Esophagus squamous epithelium (tissue), 5 donors: ENCODE results near the gene ABHD5. TPM values are rescaled to one million over a fixed set of nuclear protein-coding genes. Genes with fewer than 3 reads are reported as not detected.

ENCODE experiments used
- DNase-seq: peaks from one replicate; lab custom pipeline; 2025; lab: John Stamatoyannopoulos, UW
- H3K27ac ChIP-seq, 4 donors: fragments of 200-600 bp; sonication (generic); one replicate each; pipeline ENCODE4 v1.5.1; 2016 to 2019; ENCODE audit warnings: mild to moderate bottlenecking in 1 of 4
- H3K27me3 ChIP-seq, 4 donors: fragments of 200-600 bp; sonication (generic); 1 replicate in 3 of 4; 2 replicates in 1 of 4; pipeline versions ENCODE4 v1.5.1 to v1.6.0; 2017 to 2021; ENCODE audit warnings: antibody characterized with exemption in 1 of 4
- H3K36me3 ChIP-seq, 3 donors: fragments of 200-600 bp; sonication (generic); one replicate each; pipeline ENCODE4 v1.5.1; 2016 to 2019
- H3K4me1 ChIP-seq, 3 donors: fragments of 200-600 bp; sonication (generic); one replicate each; pipeline ENCODE4 v1.5.1; 2017 to 2019
- H3K4me3 ChIP-seq, 4 donors: fragments of 200-600 bp; sonication (generic); 1 replicate in 3 of 4; 2 replicates in 1 of 4; pipeline ENCODE4 v1.5.1; 2016 to 2019; ENCODE audit warnings: mild to moderate bottlenecking in 2 of 4, moderate library complexity in 1 of 4
- H3K9me3 ChIP-seq, 3 donors: fragments of 200-600 bp; sonication (generic); one replicate each; pipeline ENCODE4 v1.5.1; 2016 to 2019
- CTCF ChIP-seq, 6 experiments: fragments of 450-650 bp in 4 of 6; fragments of 200-600 bp in 2 of 6; sonication (generic) in 2 of 6; IDR thresholded peaks; one replicate each; pipeline ENCODE4 v1.5.1; 2016 to 2019; ENCODE audit warnings: antibody characterized with exemption in 6 of 6, mild to moderate bottlenecking in 4 of 6, moderate library complexity in 4 of 6
- POLR2A ChIP-seq, 4 donors: fragments of 450-650 bp; IDR thresholded peaks; one replicate each; pipeline ENCODE4 v1.6.1; 2017; ENCODE audit warnings: antibody characterized with exemption in 4 of 4, mild to moderate bottlenecking in 4 of 4, moderate library complexity in 3 of 4
- WGBS, 2 donors: methylation state at CpG; one replicate each; pipeline ENCODE4 v1.1.5; 2018; 5-methylcytosine and 5-hydroxymethylcytosine counted together
- intact Hi-C: fragments of 100-400 bp; cut with DNase I; formaldehyde crosslinking; loops from one replicate; pipeline ENCODE4 v1.15.0; 2022
- total RNA-seq, 4 donors: library from RNA; depleted of rRNA; stranded (reverse); fragments of >200 nt; gene quantifications; one replicate each; pipeline ENCODE4 v1.1.0, GENCODE V29; 2016
- donor health status: DM: yes; HTN: yes; CAD: no.

Gene ABHD5
- total RNA-seq, 4 donors from 2014 or later = 28.3 to 38.1 (median 36.0) TPM

GRCh38 chr3:43696441-43696840, 5.7 kb downstream of the ABHD5 start:
- H3K4me1 ChIP-seq = peaks cover 0 to 73% (median 23%) of the 10 kb centered on the region in 3 donors
- intact Hi-C loops = no loop called here
- 73 to 88% methylated on average over 1 of the region's 1 CpG for WGBS, 2 donors

GRCh38 chr3:43696881-43697280, 6.1 kb downstream of the ABHD5 start:
- H3K4me1 ChIP-seq = peaks cover 0 to 69% (median 23%) of the 10 kb centered on the region in 3 donors
- intact Hi-C loops = no loop called here
- TF ChIP-seq POLR2A (IDR thresholded peaks at IDR 0.05) = no peak
- no peak for TF ChIP-seq CTCF (IDR thresholded peaks at IDR 0.05)
- H3K36me3 ChIP-seq = peaks cover 0 to 25% (median 0%) of the 10 kb centered on the region in 3 donors
- no peaks in the 10 kb centered on the region for H3K9me3 ChIP-seq
- H3K27me3 ChIP-seq = no peaks in the 10 kb centered on the region
- H3K4me3 ChIP-seq = no peak overlapping the region
- 88 to 96% methylated on average over 1 of the region's 1 CpG for WGBS, 2 donors
- no peak for DNase-seq
- peak overlapping the region in 1 of 4 donors; percentile 72 for H3K27ac ChIP-seq

More at GRCh38 chr3:43696441-43696840, 5.7 kb downstream of the ABHD5 start:
- Histone ChIP-seq H3K4me3 (no peak overlapping the region), H3K27me3 (no peaks in the 10 kb centered on the region), H3K9me3 (no peaks in the 10 kb centered on the region), H3K36me3 (peaks cover 0 to 21% (median 0%) of the 10 kb centered on the region in 3 donors), H3K27ac (peak overlapping the region in 2 of 4 donors; percentile 52 to 72)
- TF ChIP-seq POLR2A (IDR thresholded peaks at IDR 0.05) (no peak), CTCF (IDR thresholded peaks at IDR 0.05) (no peak)
- DNase-seq = no peak

GRCh38 chr3:43699864-43700263, 9.1 kb downstream of the ABHD5 start:
- intact Hi-C loops = no loop called here
- TF ChIP-seq POLR2A (IDR thresholded peaks at IDR 0.05) = no peak
- TF ChIP-seq CTCF (IDR thresholded peaks at IDR 0.05) = peak in 3 of 6 experiments; percentile 23 to 50 (median 24)
- DNase-seq = no peak
- H3K4me1 ChIP-seq = peaks cover 0 to 39% (median 11%) of the 10 kb centered on the region in 3 donors
- no peaks in the 10 kb centered on the region for H3K27me3 ChIP-seq
- peaks cover 0 to 44% (median 6%) of the 10 kb centered on the region in 3 donors for H3K36me3 ChIP-seq
- no peak overlapping the region for H3K4me3 ChIP-seq
- 50 to 57% methylated on average over 1 of the region's 1 CpG for WGBS, 2 donors
- no peaks in the 10 kb centered on the region for H3K9me3 ChIP-seq
- no peak overlapping the region for H3K27ac ChIP-seq

DNA sequence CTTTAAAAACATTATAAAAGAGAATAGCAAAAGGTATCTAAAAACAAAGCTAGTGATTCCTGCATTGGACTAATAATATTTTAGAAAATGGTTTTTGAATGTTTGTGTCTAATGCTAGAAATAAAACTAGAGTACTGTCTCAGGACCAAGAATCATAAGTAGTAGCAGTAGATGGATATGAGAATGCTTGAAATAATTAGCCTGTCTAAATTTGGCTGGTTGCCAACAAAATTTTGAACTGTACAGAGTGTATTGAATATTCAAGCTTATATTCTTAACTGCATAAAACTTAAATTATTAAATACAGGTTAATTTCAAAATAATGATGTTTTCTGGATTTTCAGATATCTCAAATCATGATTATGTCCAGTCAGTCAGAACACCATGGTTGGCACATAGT, 14.0 kb downstream of the ABHD5 start:
- no peak for DNase-seq
- Histone ChIP-seq H3K27me3 (no peaks in the 10 kb centered on the region), H3K4me1 (peaks cover 16 to 47% (median 23%) of the 10 kb centered on the region in 3 donors), H3K27ac (no peak overlapping the region), H3K9me3 (no peaks in the 10 kb centered on the region), H3K36me3 (peaks cover 0 to 46% (median 6%) of the 10 kb centered on the region in 3 donors), H3K4me3 (no peak overlapping the region)
- no peak for TF ChIP-seq CTCF (IDR thresholded peaks at IDR 0.05)
- no peak for TF ChIP-seq POLR2A (IDR thresholded peaks at IDR 0.05)
- intact Hi-C loops = no loop called here

DNA sequence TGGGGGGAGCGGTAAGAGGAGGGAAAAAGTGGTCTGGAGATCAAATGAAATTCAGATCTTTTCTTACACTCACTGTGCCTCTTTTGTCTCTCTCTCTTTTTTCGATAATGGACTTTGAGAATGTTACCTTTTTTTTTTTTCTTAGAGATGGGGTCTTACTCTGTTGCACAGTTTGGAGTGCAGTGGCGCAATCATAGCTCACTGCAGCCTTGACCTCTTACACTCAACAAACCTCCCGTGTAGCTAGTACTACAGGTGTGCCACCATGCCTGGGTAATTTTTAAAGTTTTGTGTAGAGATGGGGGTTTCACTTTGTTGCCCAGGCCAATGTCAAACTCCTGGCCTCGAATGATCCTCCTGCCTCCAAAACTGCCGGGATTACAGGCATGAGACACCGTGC, 15.6 kb downstream of the ABHD5 start:
- Histone ChIP-seq H3K4me1 (peaks cover 16 to 37% (median 27%) of the 10 kb centered on the region in 3 donors), H3K27me3 (no peaks in the 10 kb centered on the region), H3K36me3 (peaks cover 0 to 34% (median 6%) of the 10 kb centered on the region in 3 donors), H3K4me3 (no peak overlapping the region), H3K27ac (no peak overlapping the region), H3K9me3 (no peaks in the 10 kb centered on the region)
- whole genome bisulfite sequencing, 2 donors = 88% methylated on average over 7 of the region's 7 CpGs
- intact Hi-C loops = no loop called here
- DNase-seq = no peak
- TF ChIP-seq CTCF (IDR thresholded peaks at IDR 0.05) (no peak), POLR2A (IDR thresholded peaks at IDR 0.05) (no peak)
